H9 (cell line): ENCODE results near the gene SHB. TPM values are rescaled to one million over a fixed set of nuclear protein-coding genes. Genes with fewer than 3 reads are reported as not detected.

Experiments
- DNase-seq: peaks from one replicate; pipeline ENCODE4 v3.0.0-alpha.2; 2017
- H2AFZ ChIP-seq: one replicate; pipeline ENCODE4 v1.6.1; 2013; ENCODE audit warnings: mild to moderate bottlenecking, low read length, control low read depth, moderate library complexity
- H2AK5ac ChIP-seq: 2 replicates; pipeline ENCODE4 v1.6.1; 2013; ENCODE audit warnings: low read length, control low read depth, mixed read lengths; ENCODE audit not compliant: insufficient read length
- H2BK120ac ChIP-seq: one replicate; pipeline ENCODE4 v1.6.1; 2013; ENCODE audit warnings: low read depth, mild to moderate bottlenecking, low read length, control low read depth, inconsistent platforms; ENCODE audit not compliant: poor library complexity, severe bottlenecking
- H2BK12ac ChIP-seq: 2 replicates; pipeline ENCODE4 v1.6.1; 2013; ENCODE audit warnings: low read length, control low read depth, mixed read lengths, low read depth; ENCODE audit not compliant: insufficient read length
- H2BK15ac ChIP-seq: 2 replicates; pipeline ENCODE4 v1.6.1; 2013; ENCODE audit warnings: low read depth, low read length, control low read depth
- H2BK20ac ChIP-seq: one replicate; pipeline ENCODE4 v1.6.1; 2013; ENCODE audit warnings: low read depth, mild to moderate bottlenecking, low read length, control low read depth, inconsistent platforms; ENCODE audit not compliant: poor library complexity, severe bottlenecking
- H2BK5ac ChIP-seq: 2 replicates; pipeline ENCODE4 v1.6.1; 2013; ENCODE audit warnings: low read length, control low read depth, mixed read lengths; ENCODE audit not compliant: insufficient read length
- H3K14ac ChIP-seq: 2 replicates; pipeline ENCODE4 v1.6.1; 2013; ENCODE audit warnings: low read length, control low read depth; ENCODE audit not compliant: insufficient read depth
- H3K18ac ChIP-seq: 2 replicates; pipeline ENCODE4 v1.6.1; 2013; ENCODE audit warnings: low read depth, mild to moderate bottlenecking, mixed read lengths, low read length, control low read depth; ENCODE audit not compliant: insufficient read length
- H3K23ac ChIP-seq: 2 replicates; pipeline ENCODE4 v1.6.1; 2013; ENCODE audit warnings: low read length, control low read depth, mixed read lengths, low read depth; ENCODE audit not compliant: insufficient read length
- H3K23me2 ChIP-seq: 2 replicates; pipeline ENCODE4 v1.6.1; 2013; ENCODE audit warnings: low read depth, mild to moderate bottlenecking, mixed read lengths, low read length, control low read depth; ENCODE audit not compliant: insufficient read length, poor library complexity, severe bottlenecking
- H3K27ac ChIP-seq: 2 replicates; pipeline ENCODE4 v1.5.1; 2013; ENCODE audit warnings: low read length, control low read depth, mixed read lengths, low read depth; ENCODE audit not compliant: insufficient read length
- H3K27me3 ChIP-seq: 2 replicates; pipeline ENCODE4 v1.6.1; 2013; ENCODE audit warnings: low read length, control low read depth, inconsistent platforms; ENCODE audit not compliant: insufficient read depth
- H3K4ac ChIP-seq: 2 replicates; pipeline ENCODE4 v1.6.1; 2013; ENCODE audit warnings: low read depth, mild to moderate bottlenecking, control low read depth, inconsistent platforms, low read length, moderate library complexity
- H3K4me1 ChIP-seq: 2 replicates; pipeline ENCODE4 v1.6.1; 2013; ENCODE audit warnings: low read length, control low read depth, inconsistent platforms; ENCODE audit not compliant: insufficient read depth
- H3K4me2 ChIP-seq: 2 replicates; pipeline ENCODE4 v1.6.1; 2013; ENCODE audit warnings: low read length, control low read depth, mixed read lengths; ENCODE audit not compliant: insufficient read length, insufficient read depth
- H3K56ac ChIP-seq: 2 replicates; pipeline ENCODE4 v1.6.1; 2013; ENCODE audit warnings: low read depth, mild to moderate bottlenecking, mixed read lengths, low read length, control low read depth; ENCODE audit not compliant: insufficient read length
- H3K79me1 ChIP-seq: 2 replicates; pipeline ENCODE4 v1.6.1; 2013; ENCODE audit warnings: low read depth, mild to moderate bottlenecking, moderate library complexity, low read length, control low read depth, inconsistent platforms; ENCODE audit not compliant: insufficient read depth, poor library complexity, severe bottlenecking
- H3K79me2 ChIP-seq: 2 replicates; pipeline ENCODE4 v1.6.1; 2013; ENCODE audit warnings: low read length, control low read depth, inconsistent platforms; ENCODE audit not compliant: insufficient read depth
- H3K9ac ChIP-seq: 2 replicates; pipeline ENCODE4 v1.6.1; 2013; ENCODE audit warnings: low read length, control low read depth, mixed read lengths; ENCODE audit not compliant: insufficient read length; ENCODE audit errors: extremely low read depth
- H3K9me3 ChIP-seq: one replicate; pipeline ENCODE4 v1.6.1; 2013; ENCODE audit warnings: low read depth, low read length, inconsistent platforms; ENCODE audit not compliant: control insufficient read depth
- H3T11ph ChIP-seq: one replicate; pipeline ENCODE4 v1.6.1; 2013; ENCODE audit warnings: mild to moderate bottlenecking, low read length, control low read depth, inconsistent platforms
- H4K20me1 ChIP-seq: one replicate; pipeline ENCODE4 v1.6.1; 2013; ENCODE audit not compliant: control insufficient read depth, insufficient read length, insufficient read depth
- H4K5ac ChIP-seq: 2 replicates; pipeline ENCODE4 v1.6.1; 2013; ENCODE audit warnings: low read depth, mild to moderate bottlenecking, mixed read lengths, low read length, control low read depth; ENCODE audit not compliant: insufficient read length
- H4K8ac ChIP-seq: replicated peaks from 2 replicates; pipeline ENCODE4 v1.6.1; 2013; ENCODE audit warnings: low read length, control low read depth, mixed read lengths, low read depth; ENCODE audit not compliant: insufficient read length
- H4K91ac ChIP-seq: 2 replicates; pipeline ENCODE4 v1.6.1; 2013; ENCODE audit warnings: low read depth, mild to moderate bottlenecking, moderate library complexity, mixed read lengths, low read length, control low read depth; ENCODE audit not compliant: insufficient read length
- H3K27ac Mint-ChIP-seq, 3 experiments: 2 replicates in 2 of 3; 3 replicates in 1 of 3; pipeline ENCODE4 v1.8.0; 2020 to 2021; ENCODE audit warnings: mixed read lengths in 3 of 3, mild to moderate bottlenecking in 1 of 3, moderate library complexity in 1 of 3
- H3K27me3 Mint-ChIP-seq: 2 replicates; pipeline ENCODE4 v1.8.0; 2021; ENCODE audit warnings: low read depth, mild to moderate bottlenecking, moderate library complexity, mixed read lengths
- H3K36me3 Mint-ChIP-seq, 3 experiments: 2 replicates in 2 of 3; 3 replicates in 1 of 3; pipeline ENCODE4 v1.8.0; 2020 to 2021; ENCODE audit warnings: low read depth in 3 of 3, mixed read lengths in 3 of 3; ENCODE audit not compliant: insufficient read depth in 1 of 3
- H3K4me1 Mint-ChIP-seq, 2 experiments: 2 replicates each; pipeline ENCODE4 v1.8.0; 2020; ENCODE audit warnings: mixed read lengths in 2 of 2
- H3K4me3 Mint-ChIP-seq, 2 experiments: 2 replicates in 1 of 2; 3 replicates in 1 of 2; pipeline ENCODE4 v1.8.0; 2020 to 2021; ENCODE audit warnings: mild to moderate bottlenecking in 2 of 2, mixed read lengths in 2 of 2, moderate library complexity in 1 of 2
- H3K9me3 Mint-ChIP-seq, 2 experiments: 2 replicates in 1 of 2; 3 replicates in 1 of 2; pipeline ENCODE4 v1.8.0; 2020; ENCODE audit warnings: mild to moderate bottlenecking in 2 of 2, mixed read lengths in 2 of 2, moderate library complexity in 1 of 2
- WGBS: extraction: QIAGEN DNeasy Blood & Tissue Kit; methylation state at CpG from one replicate; pipeline ENCODE4 v1.1.7; 2013; ENCODE audit warnings: missing lambda C conversion rate, low lambda C conversion rate, mixed read lengths; ENCODE audit not compliant: insufficient read length; ENCODE audit errors: extremely low coverage; 5-methylcytosine and 5-hydroxymethylcytosine counted together
- total RNA-seq: library from RNA; stranded (reverse); gene quantifications from 2 replicates; pipeline ENCODE4 v1.2.1, GENCODE V29; 2021
- TF ChIP-seq, protein P1 (sequence below): fragments of 200-600 bp; sonication (generic); conservative IDR thresholded peaks from 3 replicates; pipeline ENCODE4 v1.8.0; 2021; ENCODE audit warnings: antibody characterized with exemption, mild to moderate bottlenecking

SHB gene
- total RNA-seq, 1 experiment from 2014 or later, result 14.6 TPM

DNA sequence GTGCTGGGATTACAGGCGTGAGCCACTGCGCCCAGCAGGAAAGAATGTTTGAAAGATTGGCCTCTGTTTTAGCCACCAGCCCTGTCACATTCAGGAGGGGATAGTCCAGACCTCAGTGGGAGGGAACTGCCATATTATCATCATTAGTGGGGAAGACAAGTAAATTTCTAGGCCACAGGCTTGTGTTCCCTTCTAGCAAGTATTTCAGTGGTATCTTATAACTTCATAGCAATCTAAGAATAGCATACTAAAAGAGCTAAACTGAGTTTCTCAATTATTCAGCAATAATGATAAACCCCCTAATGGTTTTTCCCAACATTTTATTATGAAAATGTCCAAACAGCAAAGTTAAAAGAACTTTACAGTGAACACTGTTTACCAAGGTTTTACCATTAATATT, 195.1 kb downstream of the SHB start:
- no peak overlapping the region for H4K8ac ChIP-seq
- H3K27ac Mint-ChIP-seq, result no peak overlapping the region
- H3K79me1 ChIP-seq, result no peaks in the 10 kb centered on the region
- H3K4ac ChIP-seq, result no peak overlapping the region
- H2BK12ac ChIP-seq, result no peak overlapping the region
- H2BK20ac ChIP-seq, result no peak overlapping the region
- H3K27me3 Mint-ChIP-seq, result no peaks in the 10 kb centered on the region
- DNase-seq, result no peak
- no peak overlapping the region for H2BK15ac ChIP-seq
- H3K14ac ChIP-seq, result no peak overlapping the region
- H3K18ac ChIP-seq, result no peak overlapping the region
- H3K9me3 ChIP-seq, result peaks cover 11% of the 10 kb centered on the region
- H3K4me2 ChIP-seq, result no peak overlapping the region
- no peak overlapping the region for H2BK120ac ChIP-seq
- H3K23me2 ChIP-seq, result no peaks in the 10 kb centered on the region
- no CpG with 5 or more reads among the region's 2 CpGs for WGBS
- H3K9me3 Mint-ChIP-seq, result peaks cover 14 to 17% of the 10 kb centered on the region in 2 experiments; a peak in 4 of 5 replicates
- H3K56ac ChIP-seq, result no peak overlapping the region
- H3K27me3 ChIP-seq, result no peaks in the 10 kb centered on the region
- H3K23ac ChIP-seq, result no peak overlapping the region
- H4K5ac ChIP-seq, result no peak overlapping the region
- no peak overlapping the region for H2AK5ac ChIP-seq
- no peak overlapping the region for H3K4me3 Mint-ChIP-seq
- H4K91ac ChIP-seq, result no peak overlapping the region
- H2BK5ac ChIP-seq, result no peak overlapping the region
- H3K9ac ChIP-seq, result no peak overlapping the region
- H3K4me1 ChIP-seq, result no peaks in the 10 kb centered on the region
- H3K36me3 Mint-ChIP-seq, result peaks cover 5 to 18% (median 17%) of the 10 kb centered on the region in 3 experiments
- no peak overlapping the region for H3K27ac ChIP-seq
- no peaks in the 10 kb centered on the region for H4K20me1 ChIP-seq
- H2AFZ ChIP-seq, result no peak overlapping the region
- H3K79me2 ChIP-seq, result no peaks in the 10 kb centered on the region
- no peaks in the 10 kb centered on the region for H3K4me1 Mint-ChIP-seq
- no peak overlapping the region for H3T11ph ChIP-seq
- TF ChIP-seq, protein P1, sequence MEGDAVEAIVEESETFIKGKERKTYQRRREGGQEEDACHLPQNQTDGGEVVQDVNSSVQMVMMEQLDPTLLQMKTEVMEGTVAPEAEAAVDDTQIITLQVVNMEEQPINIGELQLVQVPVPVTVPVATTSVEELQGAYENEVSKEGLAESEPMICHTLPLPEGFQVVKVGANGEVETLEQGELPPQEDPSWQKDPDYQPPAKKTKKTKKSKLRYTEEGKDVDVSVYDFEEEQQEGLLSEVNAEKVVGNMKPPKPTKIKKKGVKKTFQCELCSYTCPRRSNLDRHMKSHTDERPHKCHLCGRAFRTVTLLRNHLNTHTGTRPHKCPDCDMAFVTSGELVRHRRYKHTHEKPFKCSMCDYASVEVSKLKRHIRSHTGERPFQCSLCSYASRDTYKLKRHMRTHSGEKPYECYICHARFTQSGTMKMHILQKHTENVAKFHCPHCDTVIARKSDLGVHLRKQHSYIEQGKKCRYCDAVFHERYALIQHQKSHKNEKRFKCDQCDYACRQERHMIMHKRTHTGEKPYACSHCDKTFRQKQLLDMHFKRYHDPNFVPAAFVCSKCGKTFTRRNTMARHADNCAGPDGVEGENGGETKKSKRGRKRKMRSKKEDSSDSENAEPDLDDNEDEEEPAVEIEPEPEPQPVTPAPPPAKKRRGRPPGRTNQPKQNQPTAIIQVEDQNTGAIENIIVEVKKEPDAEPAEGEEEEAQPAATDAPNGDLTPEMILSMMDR, result no peak
